ENCODE measurements around the gene ELAVL1.
"Not testable (repeated sequence)": the region's sequence is repeated elsewhere in the genome, so short reads cannot be mapped to it uniquely, and the experiment has no call there.

Gene ELAVL1

GRCh38 chr19:7963566-7963965, 41.9 kb downstream of the ELAVL1 start:
- H3K4me3 ChIP-seq (ENCODE audit: low read depth, low read length) = no peak overlapping the region
- TF ChIP-seq CTCF (IDR thresholded peaks at IDR 0.05; ENCODE audit: control insufficient read depth, extremely low read depth, insufficient read depth) = no peak
- DNase-seq (ENCODE audit: low read depth) = no peak

GRCh38 chr19:7962644-7963268, 42.7 kb downstream of the ELAVL1 start:
- no peak overlapping the region for H3K4me3 ChIP-seq (ENCODE audit: low read depth, low read length)
- no peak for DNase-seq (ENCODE audit: low read depth)
- TF ChIP-seq CTCF (IDR thresholded peaks at IDR 0.05; ENCODE audit: control insufficient read depth, extremely low read depth, insufficient read depth) = no peak

- TF ChIP-seq CTCF (IDR thresholded peaks at IDR 0.05; ENCODE audit: control insufficient read depth, extremely low read depth, insufficient read depth) = no peak
- no peak overlapping the region for H3K4me3 ChIP-seq (ENCODE audit: low read depth, low read length)
- DNase-seq (ENCODE audit: low read depth) = no peak
Measured at GRCh38 chr19:7961920-7962626, 43.4 kb downstream of the ELAVL1 start.

- H3K4me3 ChIP-seq (ENCODE audit: low read depth, low read length); DNase-seq (ENCODE audit: low read depth): not testable (repeated sequence)
Measured at GRCh38 chr19:7961082-7961481, 44.4 kb downstream of the ELAVL1 start.

GRCh38 chr19:7959211-7959610, 46.2 kb downstream of the ELAVL1 start:
- no peak for DNase-seq (ENCODE audit: low read depth)
- H3K4me3 ChIP-seq (ENCODE audit: low read depth, low read length) = no peak overlapping the region
- TF ChIP-seq CTCF (IDR thresholded peaks at IDR 0.05; ENCODE audit: control insufficient read depth, extremely low read depth, insufficient read depth) = no peak

- TF ChIP-seq CTCF (IDR thresholded peaks at IDR 0.05; ENCODE audit: control insufficient read depth, extremely low read depth, insufficient read depth) = no peak
- DNase-seq (ENCODE audit: low read depth) = no peak
- H3K4me3 ChIP-seq (ENCODE audit: low read depth, low read length) = no peak overlapping the region
Measured at GRCh38 chr19:7955696-7956095, 49.7 kb downstream of the ELAVL1 start.

GRCh38 chr19:7953576-7953975, 51.9 kb downstream of the ELAVL1 start:
- no peak for TF ChIP-seq CTCF (IDR thresholded peaks at IDR 0.05; ENCODE audit: control insufficient read depth, extremely low read depth, insufficient read depth)
- H3K4me3 ChIP-seq (ENCODE audit: low read depth, low read length) = no peak overlapping the region
- no peak for DNase-seq (ENCODE audit: low read depth)

Data from LNCaP clone FGC (cell line).